CD4-positive, alpha-beta T cell treated with Interleukin-10 for 1 hour (primary cell): ENCODE results near the gene ZNF213.

Experiments
- DNase-seq: peaks from one replicate; pipeline ENCODE4 v3.0.0-alpha.2; 2020

The ZNF213 gene

GRCh38 chr16:3134338-3135125 is at the start of gene ZNF213:
Gene ZNF213 (plus strand): TSS chr16:3135029. CDS start chr16:3137281, 2,252 bp downstream.
- DNase-seq = peak; percentile 97

- no peak for DNase-seq
These were observed 48.8 kb upstream of the ZNF213 start for GRCh38 chr16:3085868-3086595.

- DNase-seq = no peak
These were observed 48.1 kb upstream of the ZNF213 start for GRCh38 chr16:3086596-3087242.

GRCh38 chr16:3087243-3088235 is 47.3 kb upstream of the ZNF213 start:
- DNase-seq = no peak

- DNase-seq = no peak
These were observed 46.4 kb upstream of the ZNF213 start for GRCh38 chr16:3088450-3088849.

GRCh38 chr16:3088925-3089716 is 45.7 kb upstream of the ZNF213 start:
- no peak for DNase-seq

- no peak for DNase-seq
These were observed 44.9 kb upstream of the ZNF213 start for GRCh38 chr16:3089717-3090592.

- no peak for DNase-seq
These were observed 43.3 kb upstream of the ZNF213 start for GRCh38 chr16:3091551-3091950.

GRCh38 chr16:3092501-3092941 is 42.3 kb upstream of the ZNF213 start:
- no peak for DNase-seq

GRCh38 chr16:3094289-3095027 is 40.4 kb upstream of the ZNF213 start:
- peak; percentile 79 for DNase-seq

- DNase-seq = peak; percentile 84
These were observed 39.0 kb upstream of the ZNF213 start for GRCh38 chr16:3095869-3096268.

GRCh38 chr16:3096362-3096761 is 38.5 kb upstream of the ZNF213 start:
- no peak for DNase-seq

GRCh38 chr16:3097266-3097665 is 37.6 kb upstream of the ZNF213 start:
- DNase-seq = no peak

- DNase-seq = no peak
These were observed 36.1 kb upstream of the ZNF213 start, which contains the start of gene ZSCAN10 for GRCh38 chr16:3098459-3099394. Gene ZSCAN10 (minus strand): TSS chr16:3099294. CDS start chr16:3092937, 6,357 bp downstream.

GRCh38 chr16:3099395-3099731 is 35.5 kb upstream of the ZNF213 start:
- DNase-seq = no peak

- peak; percentile 93 for DNase-seq
These were observed 34.9 kb upstream of the ZNF213 start for GRCh38 chr16:3099732-3100499.

- DNase-seq = peak; percentile 75
These were observed 33.6 kb upstream of the ZNF213 start for GRCh38 chr16:3101018-3101840.
